ENCODE measurements around the gene TTC39C. TPM values are rescaled to one million over a fixed set of nuclear protein-coding genes. Genes with fewer than 3 reads are reported as not detected.

TTC39C gene
- total RNA-seq, 2 experiments from 2014 or later = 82.6 to 91.8 TPM

- ATAC-seq (ENCODE audit: poor library complexity) = peak; percentile 93
- CTCF ChIA-PET = interaction anchor here (0.5 to 2.1 kb wide), 24 partner anchors 9 to 637 kb away, joined by 3 to 13 read pairs (median 4); no protein-coding TSS in a partner anchor
- H3K9me3 Mint-ChIP-seq = no peaks in the 10 kb centered on the region
- Histone ChIP-seq H3K4me3 (ENCODE audit: low read length) (no peak overlapping the region), H3K27ac (ENCODE audit: low read depth in 1 of 2, low read length in 2 of 2) (peak overlapping the region in 1 of 2 donors; percentile 20), H3K4me1 (ENCODE audit: insufficient read depth, low read length) (peaks cover 17% of the 10 kb centered on the region), H3K9me3 (ENCODE audit: control insufficient read depth in 1 of 2, insufficient read depth in 1 of 2, low read length in 2 of 2) (no peaks in the 10 kb centered on the region), H3K27me3 (ENCODE audit: control insufficient read depth in 1 of 2, insufficient read depth in 2 of 2, low read length in 2 of 2) (no peaks in the 10 kb centered on the region), H3K36me3 (ENCODE audit: insufficient read depth, low read length) (peaks cover 64% of the 10 kb centered on the region)
- peaks cover 70% of the 10 kb centered on the region for H3K4me1 Mint-ChIP-seq (ENCODE audit: low read depth)
- H3K27me3 Mint-ChIP-seq = no peaks in the 10 kb centered on the region
- POLR2A ChIA-PET = interaction anchor here (0.8 to 1.5 kb wide), 4 partner anchors 11 to 61 kb away, joined by 3 to 6 read pairs (median 4); partner anchors contain the start of gene TTC39C
- H3K36me3 Mint-ChIP-seq (ENCODE audit: low read depth) = peaks cover 97% of the 10 kb centered on the region
- no peak overlapping the region for H3K4me3 Mint-ChIP-seq
- intact Hi-C loops (cut with DNase I, micrococcal nuclease) = no loop called here
- peak overlapping the region; percentile 71 for H3K27ac Mint-ChIP-seq
- DNase-seq = peak; percentile 31 to 80 (median 63)
- TF ChIP-seq CTCF (IDR thresholded peaks at IDR 0.05) = peak; percentile 45
Measured at GRCh38 chr18:24075767-24076597, 61.4 kb downstream of the TTC39C start.

GRCh38 chr18:24076950-24077349, 62.4 kb downstream of the TTC39C start:
- peaks cover 72% of the 10 kb centered on the region for H3K4me1 Mint-ChIP-seq (ENCODE audit: low read depth)
- DNase-seq = no peak
- ATAC-seq (ENCODE audit: poor library complexity) = no peak
- no peaks in the 10 kb centered on the region for H3K9me3 ChIP-seq (ENCODE audit: control insufficient read depth in 1 of 2, insufficient read depth in 1 of 2, low read length in 2 of 2)
- ChIA-PET CTCF (interaction anchor here (1.0 to 2.1 kb wide), 10 partner anchors 10 to 158 kb away, joined by 3 to 13 read pairs (median 5); no protein-coding TSS in a partner anchor), POLR2A (interaction anchor here (1.2 to 1.5 kb wide), 2 partner anchors 12 to 62 kb away, joined by 3 to 4 read pairs; partner anchors contain the start of gene TTC39C)
- H3K4me3 Mint-ChIP-seq = no peak overlapping the region
- peaks cover 97% of the 10 kb centered on the region for H3K36me3 Mint-ChIP-seq (ENCODE audit: low read depth)
- H3K4me3 ChIP-seq (ENCODE audit: low read length) = no peak overlapping the region
- no peaks in the 10 kb centered on the region for H3K9me3 Mint-ChIP-seq
- peak overlapping the region; percentile 71 for H3K27ac Mint-ChIP-seq
- no peaks in the 10 kb centered on the region for H3K27me3 Mint-ChIP-seq
- no peak for TF ChIP-seq CTCF (IDR thresholded peaks at IDR 0.05)
- H3K4me1 ChIP-seq (ENCODE audit: insufficient read depth, low read length) = peaks cover 17% of the 10 kb centered on the region
- H3K36me3 ChIP-seq (ENCODE audit: insufficient read depth, low read length) = peaks cover 62% of the 10 kb centered on the region
- intact Hi-C loops (cut with DNase I, micrococcal nuclease) = no loop called here
- H3K27ac ChIP-seq (ENCODE audit: low read depth in 1 of 2, low read length in 2 of 2) = no peak overlapping the region
- no peaks in the 10 kb centered on the region for H3K27me3 ChIP-seq (ENCODE audit: control insufficient read depth in 1 of 2, insufficient read depth in 2 of 2, low read length in 2 of 2)

- Mint-ChIP-seq H3K36me3 (ENCODE audit: low read depth) (peaks cover 95% of the 10 kb centered on the region), H3K4me1 (ENCODE audit: low read depth) (peaks cover 73% of the 10 kb centered on the region), H3K9me3 (no peaks in the 10 kb centered on the region), H3K27me3 (no peaks in the 10 kb centered on the region), H3K4me3 (no peak overlapping the region), H3K27ac (no peak overlapping the region)
- DNase-seq = no peak
- Histone ChIP-seq H3K36me3 (ENCODE audit: insufficient read depth, low read length) (peaks cover 61% of the 10 kb centered on the region), H3K9me3 (ENCODE audit: control insufficient read depth in 1 of 2, insufficient read depth in 1 of 2, low read length in 2 of 2) (no peaks in the 10 kb centered on the region), H3K27ac (ENCODE audit: low read depth in 1 of 2, low read length in 2 of 2) (no peak overlapping the region), H3K27me3 (ENCODE audit: control insufficient read depth in 1 of 2, insufficient read depth in 2 of 2, low read length in 2 of 2) (no peaks in the 10 kb centered on the region), H3K4me3 (ENCODE audit: low read length) (no peak overlapping the region), H3K4me1 (ENCODE audit: insufficient read depth, low read length) (peaks cover 17% of the 10 kb centered on the region)
- intact Hi-C loops (cut with DNase I, micrococcal nuclease) = no loop called here
- no peak for ATAC-seq (ENCODE audit: poor library complexity)
- no peak for TF ChIP-seq CTCF (IDR thresholded peaks at IDR 0.05)
- ChIA-PET POLR2A (no interaction called here), CTCF (no interaction called here)
Measured at GRCh38 chr18:24078391-24078790, 63.8 kb downstream of the TTC39C start.
